ENCODE data around the gene NEK1.

Gene NEK1

GRCh38 chr4:169619958-169620879 is 7.8 kb upstream of the NEK1 start, which contains the start of gene CLCN3:
Gene CLCN3 (plus strand): TSS chr4:169620578. CDS start chr4:169635929, 15,351 bp downstream.
- H3K4me3 ChIP-seq (ENCODE audit: low read depth, low read length): peak within 1 kb of the TSS; percentile 94
- peak; percentile 4 for TF ChIP-seq CTCF (IDR thresholded peaks at IDR 0.05; ENCODE audit: low read depth, low read length)
- DNase-seq (ENCODE audit: low read depth, low spot score): peak; percentile 98
- in situ Hi-C loops (cut with HindIII; ENCODE audit: low sequenced_read_pairs): no loop called here

- TF ChIP-seq CTCF (IDR thresholded peaks at IDR 0.05; ENCODE audit: low read depth, low read length): peak; percentile 65
- in situ Hi-C loops (cut with HindIII; ENCODE audit: low sequenced_read_pairs): no loop called here
- peak overlapping the region; percentile 94 for H3K4me3 ChIP-seq (ENCODE audit: low read depth, low read length)
- peak; percentile 65 for DNase-seq (ENCODE audit: low read depth, low spot score)
These were observed 7.2 kb upstream of the NEK1 start for GRCh38 chr4:169619518-169619957.

GRCh38 chr4:169618986-169619385 is 6.6 kb upstream of the NEK1 start:
- no peak overlapping the region for H3K4me3 ChIP-seq (ENCODE audit: low read depth, low read length)
- in situ Hi-C loops (cut with HindIII; ENCODE audit: low sequenced_read_pairs): no loop called here
- TF ChIP-seq CTCF (IDR thresholded peaks at IDR 0.05; ENCODE audit: low read depth, low read length): no peak
- DNase-seq (ENCODE audit: low read depth, low spot score): no peak

- TF ChIP-seq CTCF (IDR thresholded peaks at IDR 0.05; ENCODE audit: low read depth, low read length): no peak
- in situ Hi-C loops (cut with HindIII; ENCODE audit: low sequenced_read_pairs): no loop called here
- DNase-seq (ENCODE audit: low read depth, low spot score): peak; percentile 38
- no peak overlapping the region for H3K4me3 ChIP-seq (ENCODE audit: low read depth, low read length)
These were observed 5.9 kb upstream of the NEK1 start for GRCh38 chr4:169618286-169618685.

GRCh38 chr4:169617306-169617705 is 4.9 kb upstream of the NEK1 start:
- TF ChIP-seq CTCF (IDR thresholded peaks at IDR 0.05; ENCODE audit: low read depth, low read length): no peak
- no peak for DNase-seq (ENCODE audit: low read depth, low spot score)
- H3K4me3 ChIP-seq (ENCODE audit: low read depth, low read length): no peak overlapping the region
- in situ Hi-C loops (cut with HindIII; ENCODE audit: low sequenced_read_pairs): no loop called here

GRCh38 chr4:169616846-169617245 is 4.5 kb upstream of the NEK1 start:
- in situ Hi-C loops (cut with HindIII; ENCODE audit: low sequenced_read_pairs): no loop called here
- H3K4me3 ChIP-seq (ENCODE audit: low read depth, low read length): no peak overlapping the region
- no peak for TF ChIP-seq CTCF (IDR thresholded peaks at IDR 0.05; ENCODE audit: low read depth, low read length)
- no peak for DNase-seq (ENCODE audit: low read depth, low spot score)

All from astrocyte of the spinal cord (primary cell).